WTC11 (cell line): Measurements from ENCODE around the gene HCN1.

ENCODE experiments used
- ATF3 ChIP-seq: sonication (generic); formaldehyde crosslinking; conservative IDR thresholded peaks from 2 replicates; pipeline ENCODE4 v1.8.1; 2022; ENCODE audit warnings: mild to moderate bottlenecking, missing genetic modification reagents
- CBFB ChIP-seq: sonication (generic); formaldehyde crosslinking; IDR thresholded peaks from 2 replicates; pipeline ENCODE4 v1.8.1; 2022; ENCODE audit warnings: mild to moderate bottlenecking, low read depth, missing genetic modification reagents
- CREM ChIP-seq: sonication (generic); formaldehyde crosslinking; IDR thresholded peaks from 2 replicates; pipeline ENCODE4 v1.8.1; 2022; ENCODE audit warnings: mild to moderate bottlenecking, missing genetic modification reagents, moderate library complexity
- CTCF ChIP-seq: fragments of 200-600 bp; IDR thresholded peaks from 2 replicates; pipeline ENCODE4 v1.8.0; 2022; ENCODE audit warnings: antibody characterized with exemption
- ELF4 ChIP-seq: sonication (generic); formaldehyde crosslinking; IDR thresholded peaks from 2 replicates; pipeline ENCODE4 v1.8.1; 2022; ENCODE audit warnings: low read depth, mild to moderate bottlenecking, moderate library complexity, missing genetic modification reagents
- JUN ChIP-seq: sonication (generic); formaldehyde crosslinking; IDR thresholded peaks from 2 replicates; pipeline ENCODE4 v1.8.0; 2023; ENCODE audit warnings: mild to moderate bottlenecking, missing genetic modification reagents
- USF1 ChIP-seq: sonication (generic); formaldehyde crosslinking; IDR thresholded peaks from 2 replicates; pipeline ENCODE4 v1.8.0; 2022; ENCODE audit warnings: mild to moderate bottlenecking, missing genetic modification reagents
- ZBTB43 ChIP-seq: sonication (generic); formaldehyde crosslinking; IDR thresholded peaks from 2 replicates; pipeline ENCODE4 v1.8.1; 2023; ENCODE audit warnings: mild to moderate bottlenecking, missing genetic modification reagents

GRCh38 chr5:45601424-45601823 lies 94.8 kb downstream of the HCN1 start:
- TF ChIP-seq CTCF: no peak
- TF ChIP-seq ZBTB43: no peak
- TF ChIP-seq USF1: no peak
- TF ChIP-seq ATF3 (CRISPR knock-in tag): no peak
- TF ChIP-seq JUN (CRISPR knock-in tag): no peak
- TF ChIP-seq ELF4 (CRISPR knock-in tag): no peak
- no peak for TF ChIP-seq CBFB (CRISPR knock-in tag)
- no peak for TF ChIP-seq CREM (CRISPR knock-in tag)
